HG03469 (cell line): ENCODE results near the gene CD46.

Experiments
- ATAC-seq: cut with Tn5 transposase; IDR thresholded peaks from one replicate; pipeline ENCODE4 v1.9.1; 2021; ENCODE audit warnings: mild to moderate bottlenecking, moderate library complexity, moderate number of reproducible peaks; ENCODE audit not compliant: unreplicated experiment

Gene CD46

DNA sequence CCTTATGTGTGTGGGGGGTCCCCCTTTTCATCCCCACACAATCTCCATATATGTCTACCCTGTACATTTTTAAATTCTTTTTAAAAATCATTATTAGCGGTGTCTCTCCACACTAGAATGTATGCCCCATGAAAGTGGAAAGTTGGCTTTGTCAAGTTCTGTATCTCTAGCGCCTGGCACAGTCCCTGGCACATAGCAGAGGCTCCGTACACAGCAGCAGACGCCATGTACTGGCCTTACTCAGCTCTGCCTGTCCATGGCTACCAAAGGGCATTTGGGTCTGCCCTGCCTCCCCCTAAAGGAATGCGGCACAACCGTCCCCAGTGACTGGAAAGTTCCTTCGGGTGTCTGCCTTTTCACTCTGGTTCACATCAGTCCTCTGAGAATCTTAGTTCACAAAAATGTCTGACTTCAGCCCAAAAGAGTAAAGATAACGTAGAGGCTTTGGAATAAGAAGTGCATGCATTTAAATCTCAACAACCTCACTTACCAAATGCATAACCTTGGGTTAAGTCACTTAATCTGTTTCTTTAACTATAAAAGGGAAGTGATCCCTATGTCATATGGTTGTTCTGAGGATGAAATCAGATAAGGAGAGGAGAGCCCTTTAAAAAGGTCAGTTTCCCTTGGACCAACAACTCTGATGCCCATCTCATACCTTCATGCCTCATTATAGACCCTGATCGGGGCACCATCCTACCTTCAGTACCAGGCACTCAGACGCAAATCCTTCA, 61.1 kb downstream of the CD46 start:
- no peak for ATAC-seq

DNA sequence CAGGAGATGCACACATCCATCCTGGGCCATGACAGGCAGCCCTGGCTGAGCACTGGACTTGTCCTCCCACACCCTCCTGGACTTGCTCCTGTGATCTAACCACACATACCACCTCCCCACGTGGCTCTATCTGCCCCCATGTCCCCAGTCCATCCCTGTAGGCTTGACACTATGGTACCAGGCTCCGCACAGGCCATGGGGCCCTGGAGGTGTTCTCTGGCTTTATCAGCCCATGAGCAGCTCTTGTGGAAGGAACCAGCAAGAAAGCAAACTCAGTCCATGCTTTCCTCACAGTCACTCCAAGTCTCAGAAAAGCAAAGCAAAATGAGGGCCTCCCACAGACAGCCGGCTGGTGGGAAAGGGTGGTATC, 61.6 kb downstream of the CD46 start:
- no peak for ATAC-seq

DNA sequence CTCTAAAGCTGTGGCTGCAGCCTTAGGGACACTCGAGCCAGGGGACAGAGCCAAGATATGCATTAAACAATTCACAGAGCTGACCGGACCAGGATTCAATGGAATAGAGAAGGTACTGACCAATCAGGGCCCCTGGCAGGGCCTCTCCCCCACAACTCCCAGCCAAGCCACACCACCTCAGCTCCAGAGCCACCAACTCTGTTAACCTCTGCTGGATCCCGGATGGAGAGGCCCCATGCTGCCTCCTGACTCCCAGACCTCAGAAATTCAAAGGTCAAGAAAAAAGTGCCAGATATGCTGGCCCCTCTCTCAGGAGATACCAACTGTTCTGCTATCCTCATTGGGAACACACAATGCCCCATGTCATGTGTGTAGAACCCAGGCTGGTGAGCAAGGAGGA, 62.1 kb downstream of the CD46 start:
- no peak for ATAC-seq

GRCh38 chr1:207814469-207814868, 62.6 kb downstream of the CD46 start:
- no peak for ATAC-seq

GRCh38 chr1:207815466-207815865, 63.6 kb downstream of the CD46 start:
- no peak for ATAC-seq

DNA sequence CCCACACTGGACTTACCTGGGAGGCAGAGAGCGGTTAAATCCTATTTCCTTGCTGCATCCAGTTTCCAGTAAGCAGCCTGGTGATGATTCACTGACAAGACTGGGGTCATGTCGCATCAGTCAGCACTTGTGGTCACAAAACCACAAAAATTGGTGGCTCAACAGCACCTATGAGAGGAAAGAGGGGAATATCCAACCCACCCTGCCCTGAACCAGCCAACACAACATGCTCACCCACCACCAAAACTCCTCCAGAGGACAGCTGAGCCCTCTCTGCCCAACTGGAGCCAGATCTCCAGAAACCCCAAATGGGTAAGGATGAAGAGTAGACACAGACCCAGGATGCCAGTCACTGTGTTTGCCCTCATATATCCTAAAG, 64.0 kb downstream of the CD46 start:
- ATAC-seq: no peak

DNA sequence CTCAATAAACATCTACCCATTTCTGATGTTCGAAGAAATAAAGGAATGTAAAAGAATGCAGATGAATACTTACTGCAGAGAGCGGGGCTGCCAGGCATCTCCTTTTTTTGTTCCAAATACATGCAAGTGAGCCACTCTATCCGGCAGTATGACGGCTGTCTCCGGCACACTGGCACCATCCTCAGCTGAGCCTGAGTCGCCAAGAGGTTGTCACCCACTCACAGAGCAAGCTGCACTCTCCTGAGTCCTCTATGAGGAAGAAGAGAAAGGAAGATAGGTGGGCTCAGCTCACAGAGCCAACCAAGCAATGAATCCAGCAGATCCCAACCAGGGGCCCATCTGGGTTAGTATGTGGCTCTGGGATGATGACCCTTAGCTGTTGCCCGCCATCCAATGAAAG, 65.3 kb downstream of the CD46 start:
- ATAC-seq: no peak

GRCh38 chr1:207817778-207818751, 66.2 kb downstream of the CD46 start:
- ATAC-seq: no peak

DNA sequence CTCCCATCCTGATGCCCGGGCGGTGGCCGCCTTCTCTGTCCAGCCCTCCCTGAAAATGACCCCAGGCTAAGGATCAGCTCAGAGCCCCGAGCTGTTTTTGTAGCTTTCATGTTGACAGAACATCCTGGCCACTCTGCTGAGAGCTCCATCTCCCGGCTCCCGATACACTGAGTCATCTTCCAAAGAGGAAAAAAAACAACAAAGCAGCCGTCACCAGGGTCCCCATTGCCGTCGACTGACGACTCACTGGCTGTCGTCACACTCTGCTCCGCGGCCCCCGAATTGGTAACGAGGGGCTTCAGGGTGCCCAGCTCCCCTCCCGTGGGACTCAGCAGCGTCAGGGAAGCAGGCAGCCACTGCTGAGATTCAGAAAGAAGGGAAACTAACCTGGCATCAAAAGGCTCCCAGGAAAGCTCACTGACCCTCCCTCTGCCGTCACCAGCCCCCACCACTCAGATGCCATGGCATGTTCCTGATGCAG, 67.2 kb downstream of the CD46 start:
- no peak for ATAC-seq

DNA sequence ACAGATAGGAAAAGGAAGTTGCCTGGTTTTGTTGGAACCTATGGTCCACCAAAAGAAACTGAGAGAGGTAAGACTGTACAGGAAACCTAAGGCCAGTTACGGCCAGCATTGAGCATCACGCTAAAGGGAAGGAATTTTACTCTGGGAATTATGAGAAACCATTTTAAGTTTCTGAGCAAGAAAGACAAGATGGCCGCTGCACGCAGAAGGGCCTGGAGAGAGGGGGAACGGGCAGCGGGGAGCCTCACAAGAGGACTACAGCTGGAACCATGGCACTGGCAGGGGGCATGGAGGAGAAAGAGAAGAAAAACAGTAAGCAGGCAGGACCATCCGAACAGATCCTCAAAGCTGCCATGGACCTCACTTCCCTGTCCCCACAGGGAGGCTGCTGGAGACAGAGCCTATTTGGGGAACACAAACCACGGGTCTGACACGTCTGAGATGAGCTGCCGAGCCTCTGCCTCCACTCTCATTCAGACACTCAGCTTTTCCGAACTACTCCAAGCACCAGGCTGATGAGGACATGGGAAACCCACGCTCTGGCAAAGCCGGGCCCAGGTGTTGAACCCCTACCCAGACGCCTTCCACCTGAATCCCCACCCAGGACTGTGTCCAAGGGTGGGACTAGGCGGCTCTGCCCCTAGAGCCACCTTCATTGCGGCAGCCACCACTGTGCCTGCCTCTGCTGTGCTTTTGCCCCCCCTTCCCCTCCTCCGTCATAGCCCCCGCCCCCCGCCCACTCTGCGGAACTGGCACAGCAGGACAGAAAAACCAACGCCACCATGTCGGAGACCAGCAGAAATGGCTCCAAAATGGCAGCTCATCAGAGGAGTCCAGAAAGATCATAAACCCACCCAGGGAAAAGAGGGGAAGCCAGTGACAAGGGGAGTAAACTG, 69.0 kb downstream of the CD46 start:
- ATAC-seq: no peak

DNA sequence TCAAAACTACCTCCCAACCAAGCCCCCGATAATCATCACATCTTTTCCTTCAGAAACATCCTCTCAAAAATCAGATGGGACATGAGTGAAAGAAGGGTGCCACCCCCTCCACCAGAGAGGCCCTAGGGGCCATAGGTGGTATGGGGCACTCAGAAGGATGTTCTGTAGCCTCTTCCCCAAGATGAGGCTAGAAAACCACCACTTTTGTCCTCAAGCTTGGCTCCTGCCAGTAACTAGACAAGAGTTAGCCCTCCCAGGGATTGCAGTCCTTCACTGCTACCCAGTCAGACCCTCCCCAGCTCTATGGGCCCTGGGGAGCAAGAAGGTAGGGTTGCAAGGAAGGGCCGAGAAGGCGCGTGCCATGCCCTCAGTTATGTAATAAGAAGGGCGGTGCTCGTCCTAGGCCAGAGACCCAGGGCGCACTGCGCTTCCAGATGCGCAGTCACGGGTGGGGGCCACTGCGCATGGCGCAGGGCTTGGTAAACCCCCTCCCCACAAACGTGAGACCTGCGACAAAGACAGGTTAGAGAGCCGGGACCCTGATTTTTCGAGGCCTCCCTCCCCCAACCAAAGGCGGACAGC, 69.7 kb downstream of the CD46 start:
- ATAC-seq: no peak

- no peak for ATAC-seq
Observed at GRCh38 chr1:207822124-207822601, 70.3 kb downstream of the CD46 start.

DNA sequence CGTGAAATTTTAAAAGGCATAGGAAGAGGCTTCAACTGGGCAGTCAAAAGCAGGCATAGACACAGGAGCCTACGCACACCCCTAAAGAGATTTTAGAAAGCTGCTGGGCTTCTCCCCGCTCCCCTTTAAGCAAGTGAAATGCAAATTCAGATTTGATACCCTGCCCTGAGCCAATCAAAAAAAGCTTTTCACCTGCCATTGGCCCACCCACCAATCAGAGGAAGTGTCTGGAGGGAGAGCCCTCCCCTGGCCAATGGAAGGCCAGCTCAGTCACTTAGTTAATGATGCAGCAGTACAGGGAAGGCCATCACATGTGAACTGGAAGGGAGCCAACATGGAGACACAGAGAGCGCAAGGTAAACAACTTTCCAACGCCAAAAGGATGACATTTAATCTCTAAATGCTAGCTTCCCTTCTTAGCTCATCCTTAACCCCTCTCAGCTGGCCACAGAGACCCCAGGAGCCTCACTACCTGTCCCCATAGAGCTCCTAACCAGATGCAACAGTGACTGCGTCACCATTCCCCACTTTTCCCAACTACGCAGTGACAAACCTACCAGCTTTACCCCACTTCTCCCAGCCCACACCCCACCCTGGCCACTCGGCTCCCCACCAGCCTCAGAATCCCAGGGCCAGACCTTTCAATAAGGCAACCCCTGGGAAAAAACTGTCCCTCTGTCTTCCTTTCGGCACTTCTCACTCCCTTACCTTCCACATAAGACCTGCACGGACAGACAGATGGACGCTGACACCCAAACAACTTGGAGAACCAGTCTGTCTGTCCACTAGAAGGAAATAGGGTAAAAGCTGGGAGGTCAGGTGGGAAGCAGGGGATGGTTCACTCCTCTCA, 71.0 kb downstream of the CD46 start:
- peak; percentile 50 for ATAC-seq

DNA sequence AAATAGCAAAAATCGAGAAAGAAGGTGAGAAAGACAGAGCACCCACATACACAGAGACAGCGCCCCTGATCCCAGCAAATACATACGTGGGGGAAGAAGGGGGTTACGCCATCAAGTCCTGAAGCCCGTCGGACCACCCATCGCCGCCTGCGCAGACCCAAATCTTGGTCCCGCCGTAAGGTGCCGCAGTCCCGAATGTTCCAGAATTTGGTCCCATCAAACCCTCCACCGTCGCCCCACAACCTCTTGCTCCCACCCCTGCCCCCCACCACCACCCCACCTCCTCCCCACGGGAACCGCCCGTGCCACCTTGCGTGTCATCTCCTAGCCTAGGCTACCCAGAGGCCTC, 71.7 kb downstream of the CD46 start:
- ATAC-seq: no peak

- ATAC-seq: no peak
Observed at GRCh38 chr1:207823880-207824566, 72.2 kb downstream of the CD46 start.

DNA sequence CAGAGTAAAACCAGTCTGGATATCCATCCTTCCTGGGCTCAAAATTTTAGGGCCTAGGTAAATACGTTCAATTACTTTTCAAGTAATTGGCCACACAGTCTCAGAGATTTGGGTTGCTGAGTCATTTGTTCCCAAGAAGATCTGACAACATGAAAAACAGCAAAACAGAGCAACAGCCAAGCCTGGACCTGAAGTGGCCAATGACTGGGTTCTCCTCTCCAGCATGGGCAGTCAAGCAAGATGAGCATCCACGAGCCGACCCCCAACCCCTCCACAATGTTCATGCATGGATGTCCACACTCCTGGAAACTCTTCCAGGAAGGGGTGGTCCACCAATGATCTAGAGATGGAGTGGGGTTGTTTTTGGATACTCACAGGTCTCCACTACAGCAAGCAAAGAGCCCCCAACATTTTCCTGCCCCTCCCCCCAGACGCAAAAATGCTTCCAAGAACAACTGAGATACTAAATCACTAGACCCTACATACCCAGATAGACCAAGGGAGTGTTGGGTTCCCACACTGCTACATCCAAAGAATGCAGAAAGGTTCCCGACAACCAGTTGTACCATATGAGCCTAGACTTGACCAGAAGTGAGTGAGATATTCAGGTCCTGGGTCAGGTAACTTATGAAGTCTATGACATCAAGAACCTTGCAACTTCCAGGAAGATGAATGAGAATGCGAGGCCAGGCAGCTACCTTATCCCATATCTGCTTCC, 73.0 kb downstream of the CD46 start:
- ATAC-seq: no peak

GRCh38 chr1:207825409-207825695, 73.5 kb downstream of the CD46 start:
- ATAC-seq: no peak

- ATAC-seq: peak; percentile 54
Observed at GRCh38 chr1:207825719-207826556, 74.1 kb downstream of the CD46 start.
